NCI-H146 treated with DMSO at 0.1 percent for 48 hours (cell line): Measurements from ENCODE around the gene TMEM184A.

Source experiments
- DNase-seq: peaks from one replicate; lab custom pipeline; 2025; ENCODE audit not compliant: unreplicated experiment; lab: John Stamatoyannopoulos, UW

TMEM184A gene

GRCh38 chr7:1505731-1506550 is 50.1 kb downstream of the TMEM184A start:
- DNase-seq, result no peak

GRCh38 chr7:1503816-1504775 is 51.9 kb downstream of the TMEM184A start, which contains the start of gene INTS1:
Gene INTS1 (minus strand): TSS chr7:1504389. CDS start chr7:1503960, 429 bp downstream.
- peak; percentile 91 for DNase-seq

GRCh38 chr7:1503390-1503789 is 52.6 kb downstream of the TMEM184A start:
- no peak for DNase-seq

- DNase-seq, result no peak
These were observed 53.2 kb downstream of the TMEM184A start for GRCh38 chr7:1502845-1503244.

GRCh38 chr7:1501487-1502270 is 54.3 kb downstream of the TMEM184A start:
- no peak for DNase-seq

GRCh38 chr7:1500064-1500807 is 55.8 kb downstream of the TMEM184A start:
- no peak for DNase-seq

GRCh38 chr7:1499367-1500029 is 56.5 kb downstream of the TMEM184A start:
- DNase-seq, result no peak

GRCh38 chr7:1498370-1499305 is 57.4 kb downstream of the TMEM184A start:
- DNase-seq, result no peak

- DNase-seq, result no peak
These were observed 58.6 kb downstream of the TMEM184A start for GRCh38 chr7:1497293-1497927.

- DNase-seq, result no peak
These were observed 59.3 kb downstream of the TMEM184A start for GRCh38 chr7:1496531-1497292.

GRCh38 chr7:1495564-1496242 is 60.3 kb downstream of the TMEM184A start:
- DNase-seq, result no peak

GRCh38 chr7:1494866-1495563 is 61.0 kb downstream of the TMEM184A start:
- DNase-seq, result no peak

- no peak for DNase-seq
These were observed 61.6 kb downstream of the TMEM184A start for GRCh38 chr7:1494447-1494846.

GRCh38 chr7:1493571-1493970 is 62.4 kb downstream of the TMEM184A start:
- no peak for DNase-seq

GRCh38 chr7:1493129-1493528 is 62.9 kb downstream of the TMEM184A start:
- DNase-seq, result no peak

- DNase-seq, result no peak
These were observed 63.4 kb downstream of the TMEM184A start for GRCh38 chr7:1492640-1493039.
